Measurements from ENCODE around the gene GCDH. TPM values are rescaled to one million over a fixed set of nuclear protein-coding genes. Genes with fewer than 3 reads are reported as not detected.
A peak's percentile ranks its signal among the peaks of the same experiment; 100 is the strongest.

Gene GCDH
- total RNA-seq, 3 donors from 2014 or later (not counting 1 experiment from before 2014, with no cell fraction given) = 35.9 to 41.7 (median 36.3) TPM

- Mint-ChIP-seq H3K36me3 (no peaks in the 10 kb centered on the region), H3K27me3 (ENCODE audit: low read depth in 2 of 2) (no peaks in the 10 kb centered on the region), H3K27ac (peak overlapping the region in 1 of 2 donors; percentile 35), H3K9me3 (no peaks in the 10 kb centered on the region), H3K4me3 (peak overlapping the region; percentile 67), H3K4me1 (peaks cover 7 to 11% of the 10 kb centered on the region in 2 donors)
- no peak for TF ChIP-seq CTCF (IDR thresholded peaks at IDR 0.05)
- peak; percentile 65 to 82 for DNase-seq
- Histone ChIP-seq H3K36me3 (ENCODE audit: control insufficient read depth, insufficient read depth, low read length) (no peaks in the 10 kb centered on the region), H3K4me3 (ENCODE audit: low read length) (peak overlapping the region; percentile 48), H3K27ac (ENCODE audit: low read length) (no peak overlapping the region), H3K4me1 (ENCODE audit: control insufficient read depth, insufficient read depth, low read length) (peaks cover 11% of the 10 kb centered on the region), H3K9me3 (ENCODE audit: control insufficient read depth, insufficient read depth, low read length) (no peaks in the 10 kb centered on the region), H3K27me3 (ENCODE audit: control insufficient read depth, insufficient read depth, low read length) (no peaks in the 10 kb centered on the region)
- ATAC-seq = peak; percentile 80 to 94 (median 84)
- intact Hi-C loops (cut with micrococcal nuclease) = no loop called here
- WGBS (ENCODE audit: insufficient coverage) = 7% methylated on average over 50 of the region's 51 CpGs
These were observed 23.6 kb upstream of the GCDH start for GRCh38 chr19:12867120-12868099.

- intact Hi-C loops (cut with micrococcal nuclease) = no loop called here
- Mint-ChIP-seq H3K4me3 (no peak overlapping the region), H3K27me3 (ENCODE audit: low read depth in 2 of 2) (no peaks in the 10 kb centered on the region), H3K36me3 (no peaks in the 10 kb centered on the region), H3K9me3 (no peaks in the 10 kb centered on the region), H3K4me1 (peaks cover 7 to 11% of the 10 kb centered on the region in 2 donors), H3K27ac (no peak overlapping the region)
- Histone ChIP-seq H3K9me3 (ENCODE audit: control insufficient read depth, insufficient read depth, low read length) (no peaks in the 10 kb centered on the region), H3K4me1 (ENCODE audit: control insufficient read depth, insufficient read depth, low read length) (peaks cover 11% of the 10 kb centered on the region), H3K27ac (ENCODE audit: low read length) (no peak overlapping the region), H3K4me3 (ENCODE audit: low read length) (no peak overlapping the region), H3K27me3 (ENCODE audit: control insufficient read depth, insufficient read depth, low read length) (no peaks in the 10 kb centered on the region), H3K36me3 (ENCODE audit: control insufficient read depth, insufficient read depth, low read length) (no peaks in the 10 kb centered on the region)
- ATAC-seq = no peak
- WGBS (ENCODE audit: insufficient coverage) = 96% methylated on average over 10 of the region's 10 CpGs
- TF ChIP-seq CTCF (IDR thresholded peaks at IDR 0.05) = no peak
- DNase-seq = no peak
These were observed 22.3 kb upstream of the GCDH start for GRCh38 chr19:12868540-12869112.

GRCh38 chr19:12871681-12872080, 19.3 kb upstream of the GCDH start:
- peak overlapping the region; percentile 56 for H3K4me3 Mint-ChIP-seq
- 95% methylated on average over 3 of the region's 3 CpGs for WGBS (ENCODE audit: insufficient coverage)
- no peak for DNase-seq
- H3K4me3 ChIP-seq (ENCODE audit: low read length) = no peak overlapping the region
- ATAC-seq = no peak
- intact Hi-C loops (cut with micrococcal nuclease) = no loop called here
- H3K36me3 ChIP-seq (ENCODE audit: control insufficient read depth, insufficient read depth, low read length) = peaks cover 13% of the 10 kb centered on the region
- H3K4me1 Mint-ChIP-seq = peaks cover 7 to 8% of the 10 kb centered on the region in 2 donors
- H3K9me3 ChIP-seq (ENCODE audit: control insufficient read depth, insufficient read depth, low read length) = no peaks in the 10 kb centered on the region
- TF ChIP-seq CTCF (IDR thresholded peaks at IDR 0.05) = no peak
- no peaks in the 10 kb centered on the region for H3K9me3 Mint-ChIP-seq
- no peaks in the 10 kb centered on the region for H3K27me3 ChIP-seq (ENCODE audit: control insufficient read depth, insufficient read depth, low read length)
- peaks cover 11% of the 10 kb centered on the region for H3K4me1 ChIP-seq (ENCODE audit: control insufficient read depth, insufficient read depth, low read length)
- peak overlapping the region in 1 of 2 donors; percentile 38 for H3K27ac Mint-ChIP-seq
- H3K27me3 Mint-ChIP-seq (ENCODE audit: low read depth in 2 of 2) = no peaks in the 10 kb centered on the region
- H3K36me3 Mint-ChIP-seq = no peaks in the 10 kb centered on the region
- no peak overlapping the region for H3K27ac ChIP-seq (ENCODE audit: low read length)

Measured in natural killer cell (primary cell).